ENCODE data around the gene PACSIN1.

- TF ChIP-seq TCF4 (CRISPR knock-in tag; IDR thresholded peaks at IDR 0.05; ENCODE audit: borderline replicate concordance) (no peak), ZC3H10 (CRISPR knock-in tag; IDR thresholded peaks at IDR 0.05) (no peak), ZFP3 (CRISPR knock-in tag; IDR thresholded peaks at IDR 0.05) (no peak), GLIS3 (CRISPR knock-in tag; IDR thresholded peaks at IDR 0.05) (no peak), OSR1 (CRISPR knock-in tag; IDR thresholded peaks at IDR 0.05) (no peak)
- TF ChIP-seq, protein P1, sequence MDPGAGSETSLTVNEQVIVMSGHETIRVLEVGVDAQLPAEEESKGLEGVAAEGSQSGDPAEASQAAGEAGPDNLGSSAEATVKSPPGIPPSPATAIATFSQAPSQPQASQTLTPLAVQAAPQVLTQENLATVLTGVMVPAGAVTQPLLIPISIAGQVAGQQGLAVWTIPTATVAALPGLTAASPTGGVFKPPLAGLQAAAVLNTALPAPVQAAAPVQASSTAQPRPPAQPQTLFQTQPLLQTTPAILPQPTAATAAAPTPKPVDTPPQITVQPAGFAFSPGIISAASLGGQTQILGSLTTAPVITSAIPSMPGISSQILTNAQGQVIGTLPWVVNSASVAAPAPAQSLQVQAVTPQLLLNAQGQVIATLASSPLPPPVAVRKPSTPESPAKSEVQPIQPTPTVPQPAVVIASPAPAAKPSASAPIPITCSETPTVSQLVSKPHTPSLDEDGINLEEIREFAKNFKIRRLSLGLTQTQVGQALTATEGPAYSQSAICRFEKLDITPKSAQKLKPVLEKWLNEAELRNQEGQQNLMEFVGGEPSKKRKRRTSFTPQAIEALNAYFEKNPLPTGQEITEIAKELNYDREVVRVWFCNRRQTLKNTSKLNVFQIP (CRISPR knock-in tag; IDR thresholded peaks at IDR 0.05; ENCODE audit: borderline replicate concordance, low read depth) = no peak
Observed at GRCh38 chr6:34439442-34439841, 26.4 kb upstream of the PACSIN1 start.

Measured in SK-N-SH treated with all-trans-retinoic acid at 6 μM for 48 hours (cell line).